ENCODE measurements around the gene FHL5.

DNA sequence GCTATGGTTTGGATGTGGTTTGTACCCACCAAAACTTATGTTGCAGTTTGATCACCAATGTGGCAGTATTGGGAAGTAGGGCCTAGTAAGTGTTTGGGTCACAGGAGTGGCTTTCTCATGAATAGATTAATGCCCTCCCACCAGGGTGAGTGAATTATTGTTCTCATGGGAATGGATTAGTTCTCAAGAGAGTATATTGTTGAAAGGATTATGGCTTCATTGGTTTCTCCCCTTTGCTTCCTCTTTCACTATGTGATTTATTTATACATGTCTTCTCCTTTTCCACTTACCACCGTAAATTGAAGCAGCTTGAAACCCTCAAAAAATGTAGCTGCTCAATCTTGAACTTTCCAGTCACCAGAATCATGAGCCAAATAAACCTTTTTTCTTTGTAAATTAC, 30.5 kb upstream of the FHL5 start:
- TF ChIP-seq, protein P1, sequence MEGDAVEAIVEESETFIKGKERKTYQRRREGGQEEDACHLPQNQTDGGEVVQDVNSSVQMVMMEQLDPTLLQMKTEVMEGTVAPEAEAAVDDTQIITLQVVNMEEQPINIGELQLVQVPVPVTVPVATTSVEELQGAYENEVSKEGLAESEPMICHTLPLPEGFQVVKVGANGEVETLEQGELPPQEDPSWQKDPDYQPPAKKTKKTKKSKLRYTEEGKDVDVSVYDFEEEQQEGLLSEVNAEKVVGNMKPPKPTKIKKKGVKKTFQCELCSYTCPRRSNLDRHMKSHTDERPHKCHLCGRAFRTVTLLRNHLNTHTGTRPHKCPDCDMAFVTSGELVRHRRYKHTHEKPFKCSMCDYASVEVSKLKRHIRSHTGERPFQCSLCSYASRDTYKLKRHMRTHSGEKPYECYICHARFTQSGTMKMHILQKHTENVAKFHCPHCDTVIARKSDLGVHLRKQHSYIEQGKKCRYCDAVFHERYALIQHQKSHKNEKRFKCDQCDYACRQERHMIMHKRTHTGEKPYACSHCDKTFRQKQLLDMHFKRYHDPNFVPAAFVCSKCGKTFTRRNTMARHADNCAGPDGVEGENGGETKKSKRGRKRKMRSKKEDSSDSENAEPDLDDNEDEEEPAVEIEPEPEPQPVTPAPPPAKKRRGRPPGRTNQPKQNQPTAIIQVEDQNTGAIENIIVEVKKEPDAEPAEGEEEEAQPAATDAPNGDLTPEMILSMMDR (IDR thresholded peaks at IDR 0.05) = no peak
- TF ChIP-seq POLR2AphosphoS5 (IDR thresholded peaks at IDR 0.05; ENCODE audit: insufficient read depth in 1 of 2, low read depth in 1 of 2) = no peak
- TF ChIP-seq POLR2A (IDR thresholded peaks at IDR 0.05) = no peak

Measured in vagina (tissue), 2 donors.